Measurements from ENCODE around the gene CBX7.
A peak's percentile ranks its signal among the peaks of the same experiment; 100 is the strongest.

The CBX7 gene

GRCh38 chr22:39146256-39147101 is 6.0 kb downstream of the CBX7 start:
- no peak for DNase-seq

- peak; percentile 60 for DNase-seq
Measured at GRCh38 chr22:39144101-39144767, 8.2 kb downstream of the CBX7 start.

- DNase-seq = no peak
Measured at GRCh38 chr22:39142088-39142680, 10.3 kb downstream of the CBX7 start.

GRCh38 chr22:39139933-39140332 is 12.5 kb downstream of the CBX7 start:
- DNase-seq = no peak

GRCh38 chr22:39138357-39138997 is 14.0 kb downstream of the CBX7 start:
- DNase-seq = no peak

GRCh38 chr22:39136317-39136716 is 16.2 kb downstream of the CBX7 start:
- no peak for DNase-seq

GRCh38 chr22:39135092-39135896 is 17.2 kb downstream of the CBX7 start:
- no peak for DNase-seq

GRCh38 chr22:39134366-39135091 is 18.0 kb downstream of the CBX7 start:
- no peak for DNase-seq

GRCh38 chr22:39133871-39134270 is 18.6 kb downstream of the CBX7 start:
- no peak for DNase-seq

- no peak for DNase-seq
Measured at GRCh38 chr22:39132871-39133524, 19.5 kb downstream of the CBX7 start.

GRCh38 chr22:39132281-39132680 is 20.2 kb downstream of the CBX7 start:
- DNase-seq = no peak

GRCh38 chr22:39130892-39131855 is 21.3 kb downstream of the CBX7 start:
- DNase-seq = no peak

GRCh38 chr22:39130152-39130704 is 22.3 kb downstream of the CBX7 start:
- DNase-seq = no peak

- no peak for DNase-seq
Measured at GRCh38 chr22:39129746-39130145, 22.7 kb downstream of the CBX7 start.

- no peak for DNase-seq
Measured at GRCh38 chr22:39129081-39129480, 23.4 kb downstream of the CBX7 start.

- DNase-seq = no peak
Measured at GRCh38 chr22:39128508-39128907, 24.0 kb downstream of the CBX7 start.

GRCh38 chr22:39125622-39126021 is 26.9 kb downstream of the CBX7 start:
- no peak for DNase-seq

- DNase-seq = no peak
Measured at GRCh38 chr22:39123751-39124581, 28.5 kb downstream of the CBX7 start.

Measured in NCI-H2029 (cell line).